Measurements from ENCODE around the gene SPEG.
A peak's percentile ranks its signal among the peaks of the same experiment; 100 is the strongest.

Gene SPEG

DNA sequence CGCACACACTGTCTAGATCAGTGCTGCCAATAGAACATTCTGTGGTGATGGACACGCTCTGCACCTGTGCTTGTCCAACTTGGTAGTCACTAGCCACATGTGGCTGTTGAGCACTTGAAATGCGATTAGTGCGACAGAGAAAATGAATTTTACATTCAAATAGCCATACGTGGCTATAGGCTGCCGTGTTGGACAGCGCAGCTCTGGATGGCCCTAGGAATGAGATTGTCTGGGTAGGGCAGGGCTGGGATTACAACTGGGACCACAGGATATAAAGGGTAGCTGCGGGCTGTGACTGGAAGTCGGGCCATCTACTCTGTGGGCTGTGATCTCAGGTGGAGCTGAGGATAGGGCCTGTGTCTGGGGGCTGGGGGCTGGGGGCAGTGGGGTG lies 84.9 kb downstream of the SPEG start:
- Histone ChIP-seq H3K4me1 (ENCODE audit: low read length) (no peaks in the 10 kb centered on the region), H3K9me3 (ENCODE audit: insufficient read depth, low read length) (no peaks in the 10 kb centered on the region), H3K27me3 (ENCODE audit: low read depth, low read length) (peaks cover 11% of the 10 kb centered on the region), H2AFZ (ENCODE audit: low read depth, low read length) (no peak overlapping the region), H4K20me1 (ENCODE audit: insufficient read depth, low read length) (no peaks in the 10 kb centered on the region), H3K9ac (ENCODE audit: low read length) (no peak overlapping the region), H3K4me2 (ENCODE audit: low read length) (no peak overlapping the region), H3K27ac (ENCODE audit: low read length) (no peak overlapping the region), H3K36me3 (replicated peaks; ENCODE audit: low read depth, low read length) (no peaks in the 10 kb centered on the region), H3K4me3 (ENCODE audit: low read length) (no peak overlapping the region), H3K79me2 (ENCODE audit: low read length) (no peaks in the 10 kb centered on the region)
- TF ChIP-seq, protein P1, sequence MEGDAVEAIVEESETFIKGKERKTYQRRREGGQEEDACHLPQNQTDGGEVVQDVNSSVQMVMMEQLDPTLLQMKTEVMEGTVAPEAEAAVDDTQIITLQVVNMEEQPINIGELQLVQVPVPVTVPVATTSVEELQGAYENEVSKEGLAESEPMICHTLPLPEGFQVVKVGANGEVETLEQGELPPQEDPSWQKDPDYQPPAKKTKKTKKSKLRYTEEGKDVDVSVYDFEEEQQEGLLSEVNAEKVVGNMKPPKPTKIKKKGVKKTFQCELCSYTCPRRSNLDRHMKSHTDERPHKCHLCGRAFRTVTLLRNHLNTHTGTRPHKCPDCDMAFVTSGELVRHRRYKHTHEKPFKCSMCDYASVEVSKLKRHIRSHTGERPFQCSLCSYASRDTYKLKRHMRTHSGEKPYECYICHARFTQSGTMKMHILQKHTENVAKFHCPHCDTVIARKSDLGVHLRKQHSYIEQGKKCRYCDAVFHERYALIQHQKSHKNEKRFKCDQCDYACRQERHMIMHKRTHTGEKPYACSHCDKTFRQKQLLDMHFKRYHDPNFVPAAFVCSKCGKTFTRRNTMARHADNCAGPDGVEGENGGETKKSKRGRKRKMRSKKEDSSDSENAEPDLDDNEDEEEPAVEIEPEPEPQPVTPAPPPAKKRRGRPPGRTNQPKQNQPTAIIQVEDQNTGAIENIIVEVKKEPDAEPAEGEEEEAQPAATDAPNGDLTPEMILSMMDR (IDR thresholded peaks at IDR 0.05; ENCODE audit: low read depth, low read length) = no peak
- TF ChIP-seq EZH2phosphoT487 (IDR thresholded peaks at IDR 0.05; ENCODE audit: low read depth) = no peak

DNA sequence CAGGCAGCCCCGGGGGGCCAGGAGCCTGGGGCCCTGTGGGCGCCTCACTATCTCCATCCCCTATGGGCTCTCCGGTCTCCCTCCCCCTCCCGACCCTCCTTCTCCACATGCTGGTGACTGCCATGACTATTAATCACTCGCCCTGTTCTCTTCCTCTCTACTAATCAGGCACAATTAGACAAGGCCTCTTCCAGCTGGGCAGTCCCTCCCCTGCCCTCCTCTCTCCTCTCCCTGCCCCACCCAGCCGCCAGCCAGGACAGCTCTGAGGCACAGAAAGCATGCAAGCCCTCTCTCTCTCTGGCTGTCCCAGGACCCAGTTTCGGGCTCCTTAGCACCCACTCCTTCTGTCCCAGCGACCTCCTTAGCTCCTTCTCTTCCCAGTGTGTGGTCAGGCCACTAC lies 85.4 kb downstream of the SPEG start:
- no peaks in the 10 kb centered on the region for H3K79me2 ChIP-seq (ENCODE audit: low read length)
- H4K20me1 ChIP-seq (ENCODE audit: insufficient read depth, low read length) = no peaks in the 10 kb centered on the region
- H2AFZ ChIP-seq (ENCODE audit: low read depth, low read length) = no peak overlapping the region
- no peak overlapping the region for H3K27ac ChIP-seq (ENCODE audit: low read length)
- no peaks in the 10 kb centered on the region for H3K4me1 ChIP-seq (ENCODE audit: low read length)
- H3K9ac ChIP-seq (ENCODE audit: low read length) = no peak overlapping the region
- H3K4me2 ChIP-seq (ENCODE audit: low read length) = no peak overlapping the region
- H3K4me3 ChIP-seq (ENCODE audit: low read length) = no peak overlapping the region
- H3K36me3 ChIP-seq (replicated peaks; ENCODE audit: low read depth, low read length) = no peaks in the 10 kb centered on the region
- no peaks in the 10 kb centered on the region for H3K9me3 ChIP-seq (ENCODE audit: insufficient read depth, low read length)
- H3K27me3 ChIP-seq (ENCODE audit: low read depth, low read length) = peaks cover 11% of the 10 kb centered on the region
- TF ChIP-seq, protein P1 (IDR thresholded peaks at IDR 0.05; ENCODE audit: low read depth, low read length) = no peak
- no peak for TF ChIP-seq EZH2phosphoT487 (IDR thresholded peaks at IDR 0.05; ENCODE audit: low read depth)

DNA sequence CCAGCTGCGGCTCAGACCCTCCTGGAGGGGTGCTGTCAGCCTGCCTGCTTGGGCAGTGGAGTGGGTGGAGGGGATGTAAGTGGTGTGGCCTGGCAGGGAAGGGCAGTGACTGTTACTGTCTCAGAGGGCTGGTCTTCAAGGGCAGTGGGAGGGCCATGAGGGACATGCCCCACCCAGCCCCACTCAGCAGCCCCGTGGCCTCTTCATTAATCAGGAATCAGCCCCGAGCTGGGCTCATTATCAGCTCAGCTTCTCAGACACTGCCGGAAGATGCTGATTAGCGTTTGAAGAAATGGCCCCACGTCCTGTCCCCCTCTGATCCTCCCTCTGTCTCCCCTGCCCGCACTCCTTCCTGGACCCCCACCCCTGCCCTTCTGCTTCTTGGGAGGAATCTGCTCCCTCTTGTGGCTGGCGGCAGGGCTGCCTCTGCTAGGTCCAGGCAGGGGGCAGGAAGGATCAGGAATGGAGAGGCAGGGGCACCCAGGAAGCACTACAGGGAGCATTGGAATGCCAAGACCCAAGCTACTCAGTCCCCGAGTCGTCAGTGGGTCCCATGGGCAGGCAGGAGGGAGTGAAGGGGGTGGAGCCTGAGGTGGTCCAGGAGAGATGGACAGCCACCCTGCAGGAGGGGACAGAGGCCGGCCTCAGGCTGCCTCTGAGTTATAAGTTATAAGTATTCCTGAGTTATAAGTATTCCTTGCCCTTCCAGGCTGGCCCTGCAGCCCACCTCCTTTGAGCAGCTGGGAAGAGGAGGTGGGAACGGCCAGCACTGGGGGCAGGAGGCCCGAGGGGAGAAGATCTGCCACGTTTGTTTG lies 86.6 kb downstream of the SPEG start:
- H3K4me3 ChIP-seq (ENCODE audit: low read length) = no peak overlapping the region
- H3K79me2 ChIP-seq (ENCODE audit: low read length) = no peaks in the 10 kb centered on the region
- H3K27ac ChIP-seq (ENCODE audit: low read length) = no peak overlapping the region
- no peak overlapping the region for H3K9ac ChIP-seq (ENCODE audit: low read length)
- H3K27me3 ChIP-seq (ENCODE audit: low read depth, low read length) = peaks cover 11% of the 10 kb centered on the region
- no peak overlapping the region for H2AFZ ChIP-seq (ENCODE audit: low read depth, low read length)
- no peaks in the 10 kb centered on the region for H4K20me1 ChIP-seq (ENCODE audit: insufficient read depth, low read length)
- TF ChIP-seq, protein P1 (IDR thresholded peaks at IDR 0.05; ENCODE audit: low read depth, low read length) = peak; percentile 50
- no peak for TF ChIP-seq EZH2phosphoT487 (IDR thresholded peaks at IDR 0.05; ENCODE audit: low read depth)
- H3K4me1 ChIP-seq (ENCODE audit: low read length) = no peaks in the 10 kb centered on the region
- H3K9me3 ChIP-seq (ENCODE audit: insufficient read depth, low read length) = no peaks in the 10 kb centered on the region
- H3K4me2 ChIP-seq (ENCODE audit: low read length) = peak overlapping the region; percentile 24; the same call in 1 of the 2 replicates
- H3K36me3 ChIP-seq (replicated peaks; ENCODE audit: low read depth, low read length) = no peaks in the 10 kb centered on the region

DNA sequence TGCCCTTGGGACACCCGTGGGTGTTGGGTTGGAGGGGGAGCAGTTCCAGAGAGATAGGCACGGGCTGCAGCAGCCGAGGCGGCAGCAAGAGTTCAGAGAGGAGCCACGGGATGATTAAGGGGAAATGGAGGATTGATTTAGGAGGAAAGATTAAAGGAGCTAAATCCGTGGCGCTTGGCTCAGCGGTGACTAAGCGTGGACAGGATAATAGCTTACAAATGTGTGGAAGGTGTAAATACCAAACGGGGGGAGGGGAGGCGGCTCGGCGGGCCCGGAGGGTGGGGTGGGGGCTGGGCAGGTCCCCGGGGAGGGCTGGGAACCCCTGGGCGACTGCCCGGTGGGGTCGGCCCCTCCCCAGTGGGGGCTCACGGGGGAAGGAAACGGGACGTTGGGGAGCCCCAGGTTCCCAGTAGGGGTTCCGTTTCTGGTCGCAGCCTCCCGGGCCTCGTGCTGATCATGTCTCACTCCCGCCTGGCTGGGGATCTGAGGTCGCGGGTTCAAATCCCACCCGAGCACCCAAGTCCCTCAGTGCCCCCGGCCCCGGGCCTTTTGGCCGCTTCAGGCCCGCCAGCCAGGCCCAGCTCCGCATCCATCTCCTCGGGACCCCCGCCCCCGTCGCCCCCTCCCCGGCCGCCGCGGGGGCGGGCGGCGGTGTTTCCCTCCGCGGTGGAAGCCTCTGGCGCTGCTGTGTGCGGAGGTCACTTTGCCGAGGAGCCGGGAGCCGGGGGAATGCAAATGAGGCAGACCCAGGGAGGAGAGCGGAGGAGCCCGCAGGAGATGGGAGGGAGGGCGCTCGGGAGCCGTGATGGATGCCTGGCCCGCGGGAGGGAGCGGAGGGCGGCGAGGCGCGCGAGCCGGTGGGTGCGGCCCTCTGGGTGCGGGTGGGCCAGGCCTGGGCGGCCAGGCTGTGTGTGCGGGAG lies 87.7 kb downstream of the SPEG start:
- Histone ChIP-seq H3K79me2 (ENCODE audit: low read length) (no peaks in the 10 kb centered on the region), H3K27ac (ENCODE audit: low read length) (no peak overlapping the region), H3K4me2 (ENCODE audit: low read length) (no peak overlapping the region)

More for the DNA sequence above, 87.7 kb downstream of the SPEG start:
- H4K20me1 ChIP-seq (ENCODE audit: insufficient read depth, low read length) = no peaks in the 10 kb centered on the region
- no peaks in the 10 kb centered on the region for H3K4me1 ChIP-seq (ENCODE audit: low read length)
- peaks cover 21% of the 10 kb centered on the region for H3K27me3 ChIP-seq (ENCODE audit: low read depth, low read length)
- H3K9ac ChIP-seq (ENCODE audit: low read length) = no peak overlapping the region
- no peak overlapping the region for H3K4me3 ChIP-seq (ENCODE audit: low read length)
- TF ChIP-seq, protein P1 (IDR thresholded peaks at IDR 0.05; ENCODE audit: low read depth, low read length) = no peak
- no peak for TF ChIP-seq EZH2phosphoT487 (IDR thresholded peaks at IDR 0.05; ENCODE audit: low read depth)
- H3K36me3 ChIP-seq (replicated peaks; ENCODE audit: low read depth, low read length) = no peaks in the 10 kb centered on the region
- H3K9me3 ChIP-seq (ENCODE audit: insufficient read depth, low read length) = no peaks in the 10 kb centered on the region
- no peak overlapping the region for H2AFZ ChIP-seq (ENCODE audit: low read depth, low read length)

All from OCI-LY3 (cell line).